Adipose tissue (tissue), 3 donors: ENCODE data around the gene COL26A1. TPM values are rescaled to one million over a fixed set of nuclear protein-coding genes. Genes with fewer than 3 reads are reported as not detected.

Experiments
- H3K27ac ChIP-seq: one replicate; pipeline ENCODE4 v1.5.1; 2013; ENCODE audit warnings: low read depth, low read length
- WGBS, 3 donors: extraction: QIAGEN DNeasy Blood & Tissue Kit; methylation state at CpG; one replicate each; pipeline ENCODE4 v1.1.7; 2013; 5-methylcytosine and 5-hydroxymethylcytosine counted together
- polyA plus RNA-seq, 3 donors: library from polyadenylated mRNA; stranded (reverse); fragments of 200-250 nt; gene quantifications; one replicate each; pipeline ENCODE4 v1.2.3, GENCODE V29; 2013
- donor health status: healthy with polysubstance abuse.
- donor health status: Bipolar disorder and iron deficiency.
- donor health status: healthy.

Gene COL26A1
- polyA plus RNA-seq, 3 donors: 0.01 to 1.1 (median 0.11) TPM

DNA sequence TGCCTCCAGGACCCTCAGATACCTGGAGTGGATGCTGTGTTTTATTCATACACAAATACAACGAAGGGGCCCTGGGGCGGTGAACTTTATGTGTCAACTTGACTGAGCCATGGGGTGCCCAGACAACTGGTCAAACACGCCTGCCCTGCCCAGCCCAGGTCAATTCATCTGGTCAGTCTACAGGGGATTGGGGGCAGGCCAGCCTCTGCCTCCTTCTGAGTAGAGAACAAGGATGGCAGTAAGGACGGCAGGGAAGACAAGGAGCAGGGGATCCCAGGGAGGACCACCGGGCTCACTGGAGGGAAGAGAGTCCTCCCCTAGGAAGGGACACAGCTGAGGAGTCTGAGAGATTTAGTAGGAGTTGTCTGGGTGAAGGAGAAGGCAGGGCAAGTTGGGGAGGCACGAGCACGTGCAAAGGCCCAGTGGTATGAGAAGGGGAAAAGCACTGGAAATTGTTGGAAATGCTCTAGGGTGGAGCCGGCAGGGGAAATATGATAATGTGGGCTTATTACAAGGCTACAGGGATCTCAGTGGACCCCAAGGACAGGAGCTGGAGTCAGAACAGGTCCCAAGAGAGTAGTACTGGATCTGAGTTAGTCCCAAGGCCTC is 203.0 kb downstream of the COL26A1 start:
- 77 to 91% (median 90%) methylated on average over 8 of the region's 8 CpGs for WGBS, 3 donors
- H3K27ac ChIP-seq: no peak overlapping the region

DNA sequence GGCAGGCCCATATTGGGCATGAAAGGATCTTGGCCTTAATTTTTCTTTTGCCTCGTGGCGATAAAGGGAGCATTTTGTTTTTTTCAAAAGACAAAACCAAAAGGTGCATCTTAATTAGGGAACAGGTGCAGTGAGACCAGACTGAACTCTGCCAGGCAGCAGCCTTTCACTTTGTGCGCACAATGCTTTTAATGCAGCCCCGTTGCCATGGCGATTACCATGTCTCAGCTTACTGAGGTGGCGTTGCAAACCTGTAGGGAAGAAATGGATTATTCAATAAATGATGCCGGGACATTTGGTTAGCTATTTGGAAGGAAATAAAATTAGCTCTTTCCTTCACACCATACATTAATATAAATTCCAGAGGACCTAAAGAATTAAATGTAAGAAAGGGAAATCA is 204.6 kb downstream of the COL26A1 start:
- 84 to 93% (median 91%) methylated on average over 7 of the region's 7 CpGs for WGBS, 3 donors
- no peak overlapping the region for H3K27ac ChIP-seq

- H3K27ac ChIP-seq: no peak overlapping the region
- WGBS, 3 donors: 94 to 96% (median 95%) methylated on average over 2 of the region's 2 CpGs
These were observed 209.5 kb downstream of the COL26A1 start for GRCh38 chr7:101572156-101572555.

GRCh38 chr7:101575168-101575567 is 212.5 kb downstream of the COL26A1 start:
- no peak overlapping the region for H3K27ac ChIP-seq
- 45 to 55% (median 49%) methylated on average over 2 of the region's 2 CpGs for WGBS, 3 donors

- no peak overlapping the region for H3K27ac ChIP-seq
These were observed 213.0 kb downstream of the COL26A1 start for GRCh38 chr7:101575721-101576120.

- WGBS, 3 donors: 83 to 94% (median 85%) methylated on average over 3 of the region's 3 CpGs
- no peak overlapping the region for H3K27ac ChIP-seq
These were observed 214.3 kb downstream of the COL26A1 start for GRCh38 chr7:101576998-101577397.

DNA sequence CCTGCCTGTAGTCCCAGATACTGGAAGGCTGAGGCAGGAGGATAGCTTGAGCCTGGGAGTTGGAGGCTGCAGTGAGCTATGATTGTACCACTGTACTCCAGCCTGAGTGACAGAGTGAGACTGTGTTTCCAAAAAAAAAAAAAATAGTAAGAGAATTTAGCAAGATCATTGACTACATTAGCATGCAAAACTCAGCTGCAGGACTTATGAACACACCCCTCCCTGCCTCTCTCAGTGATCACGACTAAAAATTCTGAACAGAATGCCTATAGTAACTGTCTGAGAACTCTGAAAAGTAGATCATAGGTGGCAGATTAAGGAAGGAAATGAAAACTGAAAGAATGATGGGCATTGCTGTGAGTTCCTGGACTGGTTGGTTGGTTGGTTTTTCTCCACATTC is 215.9 kb downstream of the COL26A1 start:
- 25 to 56% (median 43%) methylated on average over 1 of the region's 1 CpG for WGBS, 3 donors
- no peak overlapping the region for H3K27ac ChIP-seq

DNA sequence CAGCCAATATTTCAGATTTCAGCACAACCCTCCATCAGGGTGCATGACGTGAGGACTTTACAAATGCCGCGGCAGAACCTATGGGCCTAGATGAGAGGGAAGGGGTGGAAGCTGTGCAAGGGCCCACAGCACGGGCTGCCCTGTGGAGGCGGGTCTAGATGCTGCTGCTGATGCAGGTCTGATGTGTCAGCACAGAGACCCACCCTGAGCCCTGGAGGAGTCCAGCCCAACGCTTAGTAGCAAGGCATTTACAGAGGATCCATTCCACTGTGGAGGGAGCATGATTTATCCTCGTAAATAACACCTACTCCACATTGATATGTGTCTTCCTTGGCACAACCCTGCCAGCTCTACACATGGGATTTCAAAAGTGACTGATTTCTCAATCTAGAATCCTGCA is 217.9 kb downstream of the COL26A1 start:
- no peak overlapping the region for H3K27ac ChIP-seq
- WGBS, 3 donors: 89 to 91% (median 89%) methylated on average over 7 of the region's 7 CpGs

GRCh38 chr7:101581891-101582290 is 219.2 kb downstream of the COL26A1 start:
- WGBS, 3 donors: 56 to 83% (median 74%) methylated on average over 10 of the region's 10 CpGs
- no peak overlapping the region for H3K27ac ChIP-seq

- H3K27ac ChIP-seq: no peak overlapping the region
- 89 to 94% (median 94%) methylated on average over 3 of the region's 3 CpGs for WGBS, 3 donors
These were observed 220.3 kb downstream of the COL26A1 start for GRCh38 chr7:101582971-101583370.

GRCh38 chr7:101586078-101586905 is 223.6 kb downstream of the COL26A1 start:
- 64 to 72% (median 67%) methylated on average over 18 of the region's 18 CpGs for WGBS, 3 donors
- no peak overlapping the region for H3K27ac ChIP-seq

DNA sequence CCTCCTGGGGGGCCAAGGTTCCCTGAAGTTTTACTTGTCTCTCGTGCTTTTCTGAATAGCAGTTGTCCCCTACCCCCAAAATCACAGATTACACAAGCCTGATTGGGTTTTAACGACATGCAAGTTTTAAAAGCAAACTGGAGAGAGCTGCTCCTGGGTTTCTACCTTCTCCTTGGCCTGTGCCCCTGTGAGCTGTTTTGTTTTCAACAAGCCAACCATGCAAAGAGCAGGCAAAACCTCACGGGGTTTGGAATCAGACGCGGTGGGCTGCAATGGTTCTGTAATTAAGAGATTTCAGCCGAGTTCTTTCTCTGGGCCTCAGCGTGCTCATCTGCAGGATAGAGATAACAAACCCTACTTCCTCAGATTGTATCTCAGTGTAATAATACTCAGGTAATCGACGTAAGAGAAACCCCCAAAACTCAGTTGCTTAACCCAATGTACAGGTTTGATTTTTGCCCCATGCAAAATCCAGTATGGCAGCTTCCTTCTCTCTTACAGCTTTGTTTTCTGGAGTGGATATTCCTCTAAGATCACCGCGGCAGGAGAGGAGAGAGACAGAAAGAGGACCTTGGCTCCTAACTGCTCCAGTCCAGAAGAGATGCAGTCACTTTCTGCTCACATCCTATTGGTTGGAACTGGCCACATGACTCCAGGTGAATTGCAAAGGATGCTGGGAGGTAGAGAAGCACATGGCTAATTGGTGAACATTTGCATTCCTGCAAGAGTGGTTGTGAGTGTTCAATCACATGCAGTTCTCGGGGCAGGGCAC is 224.4 kb downstream of the COL26A1 start:
- H3K27ac ChIP-seq: no peak overlapping the region
- 60 to 75% (median 64%) methylated on average over 12 of the region's 12 CpGs for WGBS, 3 donors

- 80 to 87% (median 83%) methylated on average over 9 of the region's 9 CpGs for WGBS, 3 donors
- no peak overlapping the region for H3K27ac ChIP-seq
These were observed 225.7 kb downstream of the COL26A1 start for GRCh38 chr7:101588131-101588935.

- H3K27ac ChIP-seq: no peak overlapping the region
- 72 to 89% (median 81%) methylated on average over 5 of the region's 5 CpGs for WGBS, 3 donors
These were observed 226.4 kb downstream of the COL26A1 start for GRCh38 chr7:101589052-101589451.

GRCh38 chr7:101589976-101590662 is 227.4 kb downstream of the COL26A1 start:
- no peak overlapping the region for H3K27ac ChIP-seq
- 80 to 85% (median 84%) methylated on average over 15 of the region's 15 CpGs for whole genome bisulfite sequencing, 3 donors

DNA sequence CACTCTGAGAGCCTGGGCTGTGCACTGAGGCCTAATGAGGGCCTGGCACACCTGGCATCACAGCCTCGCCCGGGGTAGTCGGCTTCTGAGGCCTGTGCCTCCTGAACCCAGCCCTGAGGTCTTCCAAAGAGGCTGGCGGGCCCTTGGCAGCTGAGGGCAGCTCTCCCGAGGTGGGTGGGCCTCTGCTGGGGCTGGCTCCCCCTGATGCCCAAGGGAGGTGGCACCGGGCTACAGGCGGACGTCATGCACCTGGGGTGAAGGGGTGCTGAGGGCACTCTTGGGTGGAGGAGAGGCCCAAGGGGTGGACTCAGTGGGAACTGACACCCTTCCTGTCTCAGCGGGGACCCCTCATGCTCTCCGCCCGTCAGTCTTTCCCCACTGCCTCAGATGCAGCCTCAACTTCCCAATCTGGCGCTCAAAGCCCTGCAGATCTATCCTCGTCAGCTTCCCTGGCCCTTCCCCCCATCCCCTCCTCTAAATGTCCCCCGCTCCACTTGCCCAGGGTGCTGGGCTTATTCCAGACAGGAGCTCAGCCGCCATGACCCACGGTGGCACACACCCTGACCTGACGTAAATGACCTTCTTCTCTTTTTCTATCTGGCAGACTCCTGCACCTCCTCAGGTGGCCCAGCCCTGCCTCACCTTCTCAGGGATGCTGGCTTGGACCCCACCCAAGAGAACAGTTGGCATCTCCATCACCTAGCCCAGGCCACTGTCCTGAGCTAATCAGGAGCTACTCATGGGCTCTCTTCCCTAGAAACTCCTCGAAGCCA is 228.2 kb downstream of the COL26A1 start:
- WGBS, 3 donors: 87 to 90% (median 90%) methylated on average over 18 of the region's 18 CpGs
- H3K27ac ChIP-seq: no peak overlapping the region

GRCh38 chr7:101591504-101591903 is 228.8 kb downstream of the COL26A1 start:
- H3K27ac ChIP-seq: no peak overlapping the region
- 79 to 93% (median 91%) methylated on average over 2 of the region's 2 CpGs for WGBS, 3 donors
